ENCODE measurements around the gene TRAFD1. TPM values are rescaled to one million over a fixed set of nuclear protein-coding genes. Genes with fewer than 3 reads are reported as not detected.
A peak's percentile ranks its signal among the peaks of the same experiment; 100 is the strongest.

The TRAFD1 gene
- total RNA-seq, 1 donor from 2014 or later: 35.4 TPM

GRCh38 chr12:112196196-112196875 is 71.0 kb downstream of the TRAFD1 start:
- H3F3A ChIP-seq (ENCODE audit: low read depth): no peaks in the 10 kb centered on the region
- Mint-ChIP-seq H3K4me1 (no peaks in the 10 kb centered on the region), H3K36me3 (peaks cover 34% of the 10 kb centered on the region), H3K27me3 (ENCODE audit: insufficient read depth, low read depth) (peaks cover 4% of the 10 kb centered on the region), H3K4me3 (no peak overlapping the region), H3K27ac (peak overlapping the region; percentile 42), H3K9me3 (no peaks in the 10 kb centered on the region)
- H3K9me3 ChIP-seq (ENCODE audit: low read depth): no peaks in the 10 kb centered on the region
- no peak overlapping the region for H3K4me2 ChIP-seq
- H3K27ac ChIP-seq: no peak overlapping the region
- no peaks in the 10 kb centered on the region for H3K36me3 ChIP-seq
- H3K27me3 ChIP-seq: no peaks in the 10 kb centered on the region
- H2AFZ ChIP-seq (replicated peaks): no peak overlapping the region
- H3K79me2 ChIP-seq (ENCODE audit: low read depth): no peaks in the 10 kb centered on the region
- H3K9ac ChIP-seq: no peak overlapping the region
- H4K20me1 ChIP-seq (ENCODE audit: low read depth): no peaks in the 10 kb centered on the region
- TF ChIP-seq EZH2 (IDR thresholded peaks at IDR 0.05) (no peak), EZH2phosphoT487 (IDR thresholded peaks at IDR 0.05) (no peak)
- H3K4me3 ChIP-seq: no peak overlapping the region
- no peak for DNase-seq (ENCODE audit: low spot score)
- H3K4me1 ChIP-seq: no peaks in the 10 kb centered on the region

- no peak overlapping the region for H2AFZ ChIP-seq (replicated peaks)
- no peak overlapping the region for H3K4me3 ChIP-seq
- no peaks in the 10 kb centered on the region for H3K4me1 ChIP-seq
- Mint-ChIP-seq H3K36me3 (peaks cover 26% of the 10 kb centered on the region), H3K27ac (peak overlapping the region; percentile 44), H3K9me3 (no peaks in the 10 kb centered on the region), H3K4me3 (no peak overlapping the region), H3K4me1 (no peaks in the 10 kb centered on the region), H3K27me3 (ENCODE audit: insufficient read depth, low read depth) (peaks cover 4% of the 10 kb centered on the region)
- no peaks in the 10 kb centered on the region for H4K20me1 ChIP-seq (ENCODE audit: low read depth)
- H3K27ac ChIP-seq: no peak overlapping the region
- H3K9ac ChIP-seq: no peak overlapping the region
- peak; percentile 85 for DNase-seq (ENCODE audit: low spot score)
- no peak overlapping the region for H3K4me2 ChIP-seq
- H3K36me3 ChIP-seq: no peaks in the 10 kb centered on the region
- H3K9me3 ChIP-seq (ENCODE audit: low read depth): no peaks in the 10 kb centered on the region
- no peak for TF ChIP-seq EZH2 (IDR thresholded peaks at IDR 0.05)
- TF ChIP-seq CTCF (IDR thresholded peaks at IDR 0.05): peak; percentile 76
- no peak for TF ChIP-seq EZH2phosphoT487 (IDR thresholded peaks at IDR 0.05)
- H3F3A ChIP-seq (ENCODE audit: low read depth): no peaks in the 10 kb centered on the region
- no peaks in the 10 kb centered on the region for H3K27me3 ChIP-seq
- no peaks in the 10 kb centered on the region for H3K79me2 ChIP-seq (ENCODE audit: low read depth)
These were observed 72.9 kb downstream of the TRAFD1 start for GRCh38 chr12:112198120-112198733.

- H3K9me3 Mint-ChIP-seq: no peaks in the 10 kb centered on the region
- no peak for DNase-seq (ENCODE audit: low spot score)
- H3K9ac ChIP-seq: no peak overlapping the region
- no peaks in the 10 kb centered on the region for H3K4me1 ChIP-seq
- no peaks in the 10 kb centered on the region for H3K4me1 Mint-ChIP-seq
- H3K27ac ChIP-seq: no peak overlapping the region
- peaks cover 29% of the 10 kb centered on the region for H3K36me3 Mint-ChIP-seq
- no peaks in the 10 kb centered on the region for H3K9me3 ChIP-seq (ENCODE audit: low read depth)
- H4K20me1 ChIP-seq (ENCODE audit: low read depth): no peaks in the 10 kb centered on the region
- H3K4me3 ChIP-seq: no peak overlapping the region
- no peak overlapping the region for H3K27ac Mint-ChIP-seq
- H3K27me3 ChIP-seq: no peaks in the 10 kb centered on the region
- H3F3A ChIP-seq (ENCODE audit: low read depth): no peaks in the 10 kb centered on the region
- TF ChIP-seq CTCF (IDR thresholded peaks at IDR 0.05) (no peak), EZH2phosphoT487 (IDR thresholded peaks at IDR 0.05) (no peak), EZH2 (IDR thresholded peaks at IDR 0.05) (no peak)
- H3K4me2 ChIP-seq: no peak overlapping the region
- H3K4me3 Mint-ChIP-seq: no peak overlapping the region
- H3K36me3 ChIP-seq: no peaks in the 10 kb centered on the region
- no peaks in the 10 kb centered on the region for H3K79me2 ChIP-seq (ENCODE audit: low read depth)
- no peak overlapping the region for H2AFZ ChIP-seq (replicated peaks)
- peaks cover 4% of the 10 kb centered on the region for H3K27me3 Mint-ChIP-seq (ENCODE audit: insufficient read depth, low read depth)
These were observed 73.8 kb downstream of the TRAFD1 start for GRCh38 chr12:112199136-112199535.

Small RNA genes within 50 kb of the gene (microRNA-seq; reads per million reads assigned to microRNA genes)
- gene MIR6861: not detected

Small RNA genes within 50 kb of the gene (small RNA-seq; reads per million reads assigned to genes)
- not detected for gene RF00019

Other genes with a start within 250 kb of the TRAFD1 start
- 24.5 and 28.4 TPM in 2 replicates for gene TMEM116, start 112.4 kb upstream of the TRAFD1 start, total RNA-seq (ENCODE audit: low replicate concordance)
- gene ERP29, start 112.1 kb upstream of the TRAFD1 start, total RNA-seq (ENCODE audit: low replicate concordance): 95.0 and 118 TPM in 2 replicates
- gene NAA25, start 16.8 kb upstream of the TRAFD1 start, total RNA-seq (ENCODE audit: low replicate concordance): 30.8 and 40.7 TPM in 2 replicates